Measurements from ENCODE around the gene KCNK15.

DNA sequence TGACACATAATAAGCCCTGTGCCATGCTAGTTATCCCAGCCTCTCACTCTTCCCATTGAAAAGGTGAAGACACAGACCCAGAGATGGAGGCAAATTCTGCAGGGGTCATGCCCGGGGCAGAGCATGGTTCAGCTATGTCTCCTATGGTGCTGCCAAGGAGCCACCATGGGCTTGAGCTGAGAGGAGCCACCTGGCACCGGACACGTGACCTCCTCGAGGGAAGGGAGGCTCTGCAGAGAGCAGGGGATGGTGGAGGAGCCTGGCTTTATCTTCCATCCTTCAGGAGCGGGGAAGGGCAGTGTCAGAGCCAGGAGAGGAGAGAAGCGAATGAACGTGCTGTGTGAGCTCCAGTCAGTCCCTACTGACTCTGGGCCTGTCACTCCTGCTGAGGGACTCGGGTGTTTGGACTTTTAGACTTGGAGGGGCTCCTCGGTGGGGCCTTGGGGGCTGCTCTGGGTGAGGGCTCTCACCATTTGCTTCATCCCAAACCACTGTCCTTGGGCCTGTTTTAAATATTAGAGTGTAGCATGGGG lies 41.6 kb upstream of the KCNK15 start:
- TF ChIP-seq, protein P1, sequence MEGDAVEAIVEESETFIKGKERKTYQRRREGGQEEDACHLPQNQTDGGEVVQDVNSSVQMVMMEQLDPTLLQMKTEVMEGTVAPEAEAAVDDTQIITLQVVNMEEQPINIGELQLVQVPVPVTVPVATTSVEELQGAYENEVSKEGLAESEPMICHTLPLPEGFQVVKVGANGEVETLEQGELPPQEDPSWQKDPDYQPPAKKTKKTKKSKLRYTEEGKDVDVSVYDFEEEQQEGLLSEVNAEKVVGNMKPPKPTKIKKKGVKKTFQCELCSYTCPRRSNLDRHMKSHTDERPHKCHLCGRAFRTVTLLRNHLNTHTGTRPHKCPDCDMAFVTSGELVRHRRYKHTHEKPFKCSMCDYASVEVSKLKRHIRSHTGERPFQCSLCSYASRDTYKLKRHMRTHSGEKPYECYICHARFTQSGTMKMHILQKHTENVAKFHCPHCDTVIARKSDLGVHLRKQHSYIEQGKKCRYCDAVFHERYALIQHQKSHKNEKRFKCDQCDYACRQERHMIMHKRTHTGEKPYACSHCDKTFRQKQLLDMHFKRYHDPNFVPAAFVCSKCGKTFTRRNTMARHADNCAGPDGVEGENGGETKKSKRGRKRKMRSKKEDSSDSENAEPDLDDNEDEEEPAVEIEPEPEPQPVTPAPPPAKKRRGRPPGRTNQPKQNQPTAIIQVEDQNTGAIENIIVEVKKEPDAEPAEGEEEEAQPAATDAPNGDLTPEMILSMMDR (IDR thresholded peaks at IDR 0.05; ENCODE audit: low read depth, low read length, missing input control): no peak
- TF ChIP-seq GABPA (IDR thresholded peaks at IDR 0.05 in 1 of 2, conservative IDR thresholded peaks at IDR 0.05 in 1 of 2) (no peak), EGR1 (IDR thresholded peaks at IDR 0.05; ENCODE audit: low read depth in 2 of 2) (no peak), FOXA1 (IDR thresholded peaks at IDR 0.05) (no peak), RAD21 (IDR thresholded peaks at IDR 0.05) (no peak), RXRA (IDR thresholded peaks at IDR 0.05) (no peak), SP1 (IDR thresholded peaks at IDR 0.05) (no peak), NR2F2 (IDR thresholded peaks at IDR 0.05) (no peak)
- TF ChIP-seq, protein P2, sequence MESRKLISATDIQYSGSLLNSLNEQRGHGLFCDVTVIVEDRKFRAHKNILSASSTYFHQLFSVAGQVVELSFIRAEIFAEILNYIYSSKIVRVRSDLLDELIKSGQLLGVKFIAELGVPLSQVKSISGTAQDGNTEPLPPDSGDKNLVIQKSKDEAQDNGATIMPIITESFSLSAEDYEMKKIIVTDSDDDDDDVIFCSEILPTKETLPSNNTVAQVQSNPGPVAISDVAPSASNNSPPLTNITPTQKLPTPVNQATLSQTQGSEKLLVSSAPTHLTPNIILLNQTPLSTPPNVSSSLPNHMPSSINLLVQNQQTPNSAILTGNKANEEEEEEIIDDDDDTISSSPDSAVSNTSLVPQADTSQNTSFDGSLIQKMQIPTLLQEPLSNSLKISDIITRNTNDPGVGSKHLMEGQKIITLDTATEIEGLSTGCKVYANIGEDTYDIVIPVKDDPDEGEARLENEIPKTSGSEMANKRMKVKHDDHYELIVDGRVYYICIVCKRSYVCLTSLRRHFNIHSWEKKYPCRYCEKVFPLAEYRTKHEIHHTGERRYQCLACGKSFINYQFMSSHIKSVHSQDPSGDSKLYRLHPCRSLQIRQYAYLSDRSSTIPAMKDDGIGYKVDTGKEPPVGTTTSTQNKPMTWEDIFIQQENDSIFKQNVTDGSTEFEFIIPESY (IDR thresholded peaks at IDR 0.05): no peak
- TF ChIP-seq, protein P3, sequence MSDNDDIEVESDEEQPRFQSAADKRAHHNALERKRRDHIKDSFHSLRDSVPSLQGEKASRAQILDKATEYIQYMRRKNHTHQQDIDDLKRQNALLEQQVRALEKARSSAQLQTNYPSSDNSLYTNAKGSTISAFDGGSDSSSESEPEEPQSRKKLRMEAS (IDR thresholded peaks at IDR 0.05): no peak
- TF ChIP-seq, protein P4, sequence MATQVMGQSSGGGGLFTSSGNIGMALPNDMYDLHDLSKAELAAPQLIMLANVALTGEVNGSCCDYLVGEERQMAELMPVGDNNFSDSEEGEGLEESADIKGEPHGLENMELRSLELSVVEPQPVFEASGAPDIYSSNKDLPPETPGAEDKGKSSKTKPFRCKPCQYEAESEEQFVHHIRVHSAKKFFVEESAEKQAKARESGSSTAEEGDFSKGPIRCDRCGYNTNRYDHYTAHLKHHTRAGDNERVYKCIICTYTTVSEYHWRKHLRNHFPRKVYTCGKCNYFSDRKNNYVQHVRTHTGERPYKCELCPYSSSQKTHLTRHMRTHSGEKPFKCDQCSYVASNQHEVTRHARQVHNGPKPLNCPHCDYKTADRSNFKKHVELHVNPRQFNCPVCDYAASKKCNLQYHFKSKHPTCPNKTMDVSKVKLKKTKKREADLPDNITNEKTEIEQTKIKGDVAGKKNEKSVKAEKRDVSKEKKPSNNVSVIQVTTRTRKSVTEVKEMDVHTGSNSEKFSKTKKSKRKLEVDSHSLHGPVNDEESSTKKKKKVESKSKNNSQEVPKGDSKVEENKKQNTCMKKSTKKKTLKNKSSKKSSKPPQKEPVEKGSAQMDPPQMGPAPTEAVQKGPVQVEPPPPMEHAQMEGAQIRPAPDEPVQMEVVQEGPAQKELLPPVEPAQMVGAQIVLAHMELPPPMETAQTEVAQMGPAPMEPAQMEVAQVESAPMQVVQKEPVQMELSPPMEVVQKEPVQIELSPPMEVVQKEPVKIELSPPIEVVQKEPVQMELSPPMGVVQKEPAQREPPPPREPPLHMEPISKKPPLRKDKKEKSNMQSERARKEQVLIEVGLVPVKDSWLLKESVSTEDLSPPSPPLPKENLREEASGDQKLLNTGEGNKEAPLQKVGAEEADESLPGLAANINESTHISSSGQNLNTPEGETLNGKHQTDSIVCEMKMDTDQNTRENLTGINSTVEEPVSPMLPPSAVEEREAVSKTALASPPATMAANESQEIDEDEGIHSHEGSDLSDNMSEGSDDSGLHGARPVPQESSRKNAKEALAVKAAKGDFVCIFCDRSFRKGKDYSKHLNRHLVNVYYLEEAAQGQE (IDR thresholded peaks at IDR 0.05): no peak
